Neural cell (in vitro differentiated cells): Measurements from ENCODE around the gene PLP2.
A peak's percentile ranks its signal among the peaks of the same experiment; 100 is the strongest.

Experiments
- EP300 ChIP-seq: fragments of 450-650 bp; conservative IDR thresholded peaks from 2 replicates; pipeline ENCODE4 v1.6.1; 2014; ENCODE audit warnings: antibody characterized with exemption, mild to moderate bottlenecking, moderate library complexity; ENCODE audit not compliant: poor library complexity, severe bottlenecking
- EZH2 ChIP-seq: fragments of 200-600, 300-800 bp; shearing (Covaris generic), sonication (generic); IDR thresholded peaks from 2 replicates; pipeline ENCODE4 v1.6.1; 2014; ENCODE audit warnings: antibody characterized with exemption, low read length, borderline replicate concordance, mild to moderate bottlenecking; ENCODE audit not compliant: insufficient read depth, poor library complexity, severe bottlenecking
- MXI1 ChIP-seq: fragments of 450-650 bp; conservative IDR thresholded peaks from 2 replicates; pipeline ENCODE4 v1.6.1; 2014; ENCODE audit warnings: antibody characterized with exemption, mild to moderate bottlenecking; ENCODE audit not compliant: poor library complexity, severe bottlenecking
- POLR2AphosphoS5 ChIP-seq: IDR thresholded peaks from 2 replicates; pipeline ENCODE4 v1.6.1; 2012
- RAD21 ChIP-seq: fragments of 450-650 bp; conservative IDR thresholded peaks from 2 replicates; pipeline ENCODE4 v1.6.1; 2014; ENCODE audit warnings: antibody characterized with exemption, mild to moderate bottlenecking, moderate library complexity
- SMC3 ChIP-seq: fragments of 450-650 bp; conservative IDR thresholded peaks from 2 replicates; pipeline ENCODE4 v1.6.1; 2014; ENCODE audit warnings: antibody characterized with exemption, mild to moderate bottlenecking, moderate library complexity; ENCODE audit not compliant: poor library complexity
- TAF1 ChIP-seq: IDR thresholded peaks from 2 replicates; pipeline ENCODE4 v1.6.1; 2012; ENCODE audit warnings: low read depth
- TF ChIP-seq, protein P1 (sequence below): fragments of 450-650 bp; IDR thresholded peaks from 2 replicates; pipeline ENCODE4 v1.5.1; 2014; ENCODE audit warnings: antibody characterized with exemption, mild to moderate bottlenecking, moderate library complexity; ENCODE audit not compliant: poor library complexity, severe bottlenecking
- TF ChIP-seq, protein P2 (sequence below): IDR thresholded peaks from 2 replicates; pipeline ENCODE4 v1.6.1; 2012; ENCODE audit warnings: borderline replicate concordance

- TF ChIP-seq, protein P1, sequence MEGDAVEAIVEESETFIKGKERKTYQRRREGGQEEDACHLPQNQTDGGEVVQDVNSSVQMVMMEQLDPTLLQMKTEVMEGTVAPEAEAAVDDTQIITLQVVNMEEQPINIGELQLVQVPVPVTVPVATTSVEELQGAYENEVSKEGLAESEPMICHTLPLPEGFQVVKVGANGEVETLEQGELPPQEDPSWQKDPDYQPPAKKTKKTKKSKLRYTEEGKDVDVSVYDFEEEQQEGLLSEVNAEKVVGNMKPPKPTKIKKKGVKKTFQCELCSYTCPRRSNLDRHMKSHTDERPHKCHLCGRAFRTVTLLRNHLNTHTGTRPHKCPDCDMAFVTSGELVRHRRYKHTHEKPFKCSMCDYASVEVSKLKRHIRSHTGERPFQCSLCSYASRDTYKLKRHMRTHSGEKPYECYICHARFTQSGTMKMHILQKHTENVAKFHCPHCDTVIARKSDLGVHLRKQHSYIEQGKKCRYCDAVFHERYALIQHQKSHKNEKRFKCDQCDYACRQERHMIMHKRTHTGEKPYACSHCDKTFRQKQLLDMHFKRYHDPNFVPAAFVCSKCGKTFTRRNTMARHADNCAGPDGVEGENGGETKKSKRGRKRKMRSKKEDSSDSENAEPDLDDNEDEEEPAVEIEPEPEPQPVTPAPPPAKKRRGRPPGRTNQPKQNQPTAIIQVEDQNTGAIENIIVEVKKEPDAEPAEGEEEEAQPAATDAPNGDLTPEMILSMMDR: peak; percentile 68
- TF ChIP-seq, protein P2, sequence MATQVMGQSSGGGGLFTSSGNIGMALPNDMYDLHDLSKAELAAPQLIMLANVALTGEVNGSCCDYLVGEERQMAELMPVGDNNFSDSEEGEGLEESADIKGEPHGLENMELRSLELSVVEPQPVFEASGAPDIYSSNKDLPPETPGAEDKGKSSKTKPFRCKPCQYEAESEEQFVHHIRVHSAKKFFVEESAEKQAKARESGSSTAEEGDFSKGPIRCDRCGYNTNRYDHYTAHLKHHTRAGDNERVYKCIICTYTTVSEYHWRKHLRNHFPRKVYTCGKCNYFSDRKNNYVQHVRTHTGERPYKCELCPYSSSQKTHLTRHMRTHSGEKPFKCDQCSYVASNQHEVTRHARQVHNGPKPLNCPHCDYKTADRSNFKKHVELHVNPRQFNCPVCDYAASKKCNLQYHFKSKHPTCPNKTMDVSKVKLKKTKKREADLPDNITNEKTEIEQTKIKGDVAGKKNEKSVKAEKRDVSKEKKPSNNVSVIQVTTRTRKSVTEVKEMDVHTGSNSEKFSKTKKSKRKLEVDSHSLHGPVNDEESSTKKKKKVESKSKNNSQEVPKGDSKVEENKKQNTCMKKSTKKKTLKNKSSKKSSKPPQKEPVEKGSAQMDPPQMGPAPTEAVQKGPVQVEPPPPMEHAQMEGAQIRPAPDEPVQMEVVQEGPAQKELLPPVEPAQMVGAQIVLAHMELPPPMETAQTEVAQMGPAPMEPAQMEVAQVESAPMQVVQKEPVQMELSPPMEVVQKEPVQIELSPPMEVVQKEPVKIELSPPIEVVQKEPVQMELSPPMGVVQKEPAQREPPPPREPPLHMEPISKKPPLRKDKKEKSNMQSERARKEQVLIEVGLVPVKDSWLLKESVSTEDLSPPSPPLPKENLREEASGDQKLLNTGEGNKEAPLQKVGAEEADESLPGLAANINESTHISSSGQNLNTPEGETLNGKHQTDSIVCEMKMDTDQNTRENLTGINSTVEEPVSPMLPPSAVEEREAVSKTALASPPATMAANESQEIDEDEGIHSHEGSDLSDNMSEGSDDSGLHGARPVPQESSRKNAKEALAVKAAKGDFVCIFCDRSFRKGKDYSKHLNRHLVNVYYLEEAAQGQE: no peak
- TF ChIP-seq EP300: no peak
- TF ChIP-seq EZH2: no peak
- peak; percentile 49 for TF ChIP-seq POLR2AphosphoS5
- no peak for TF ChIP-seq RAD21
- TF ChIP-seq TAF1: no peak
- peak; percentile 47 for TF ChIP-seq SMC3
- no peak for TF ChIP-seq MXI1
These were observed 15.5 kb upstream of the PLP2 start for GRCh38 chrX:49155900-49156837.
